ENCODE results near the gene PNMA1. TPM values are rescaled to one million over a fixed set of nuclear protein-coding genes. Genes with fewer than 3 reads are reported as not detected.

The PNMA1 gene
- total and polyA plus RNA-seq, 2 of the 13 experiments (the other 11 are each of a cell fraction or from before 2014, with no cell fraction given), result 7.0 to 8.3 TPM

DNA sequence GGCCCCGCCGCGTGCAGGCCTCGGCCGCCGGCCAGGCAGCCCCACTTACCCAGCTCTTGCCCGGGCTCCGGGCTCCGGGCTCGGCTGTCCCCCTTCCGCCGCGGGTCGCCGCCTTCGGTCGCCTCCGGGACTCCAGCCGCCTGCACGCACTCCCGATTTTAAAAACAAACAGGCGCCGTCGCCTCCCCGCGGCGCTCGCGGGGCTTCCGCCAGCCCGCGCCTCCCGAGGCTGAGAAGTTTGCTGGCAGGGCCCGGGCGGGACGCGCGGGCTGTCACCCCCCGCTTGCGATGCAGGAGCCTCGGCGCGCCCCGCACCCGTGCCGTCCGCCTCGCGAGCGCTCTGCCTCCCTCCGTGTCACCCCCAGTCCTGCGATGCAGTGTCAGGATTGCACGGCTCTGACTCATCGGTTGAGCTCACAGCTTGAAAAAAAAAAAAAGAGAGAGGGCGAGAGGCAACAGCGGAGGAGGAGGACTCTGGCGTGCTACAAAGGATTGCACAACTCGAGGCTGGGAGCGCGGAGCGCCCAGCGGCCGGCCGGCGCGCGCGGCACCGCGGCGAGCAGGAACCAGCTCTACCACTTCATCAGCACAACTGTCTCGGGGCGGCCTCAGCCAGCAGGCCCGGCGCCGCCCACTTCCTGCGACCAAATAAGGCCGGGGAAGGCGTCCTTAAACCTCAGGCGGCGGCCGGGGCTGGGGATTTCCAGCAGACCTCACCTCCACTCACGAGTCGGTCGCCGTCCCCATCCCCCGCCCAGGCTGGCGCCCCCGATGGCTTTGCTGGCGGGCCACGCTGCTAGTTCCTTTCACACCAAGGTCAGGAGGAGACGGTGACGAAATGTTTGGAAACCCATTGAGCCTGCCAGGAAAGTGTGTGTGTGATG is 45.8 kb upstream of the PNMA1 start (continued):
- TF ChIP-seq, protein P1, sequence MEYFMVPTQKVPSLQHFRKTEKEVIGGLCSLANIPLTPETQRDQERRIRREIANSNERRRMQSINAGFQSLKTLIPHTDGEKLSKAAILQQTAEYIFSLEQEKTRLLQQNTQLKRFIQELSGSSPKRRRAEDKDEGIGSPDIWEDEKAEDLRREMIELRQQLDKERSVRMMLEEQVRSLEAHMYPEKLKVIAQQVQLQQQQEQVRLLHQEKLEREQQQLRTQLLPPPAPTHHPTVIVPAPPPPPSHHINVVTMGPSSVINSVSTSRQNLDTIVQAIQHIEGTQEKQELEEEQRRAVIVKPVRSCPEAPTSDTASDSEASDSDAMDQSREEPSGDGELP (IDR thresholded peaks at IDR 0.05; ENCODE audit: borderline replicate concordance, low read depth), result peak; percentile 70; the same call in 1 of the 2 replicates
- TF ChIP-seq, protein P2, sequence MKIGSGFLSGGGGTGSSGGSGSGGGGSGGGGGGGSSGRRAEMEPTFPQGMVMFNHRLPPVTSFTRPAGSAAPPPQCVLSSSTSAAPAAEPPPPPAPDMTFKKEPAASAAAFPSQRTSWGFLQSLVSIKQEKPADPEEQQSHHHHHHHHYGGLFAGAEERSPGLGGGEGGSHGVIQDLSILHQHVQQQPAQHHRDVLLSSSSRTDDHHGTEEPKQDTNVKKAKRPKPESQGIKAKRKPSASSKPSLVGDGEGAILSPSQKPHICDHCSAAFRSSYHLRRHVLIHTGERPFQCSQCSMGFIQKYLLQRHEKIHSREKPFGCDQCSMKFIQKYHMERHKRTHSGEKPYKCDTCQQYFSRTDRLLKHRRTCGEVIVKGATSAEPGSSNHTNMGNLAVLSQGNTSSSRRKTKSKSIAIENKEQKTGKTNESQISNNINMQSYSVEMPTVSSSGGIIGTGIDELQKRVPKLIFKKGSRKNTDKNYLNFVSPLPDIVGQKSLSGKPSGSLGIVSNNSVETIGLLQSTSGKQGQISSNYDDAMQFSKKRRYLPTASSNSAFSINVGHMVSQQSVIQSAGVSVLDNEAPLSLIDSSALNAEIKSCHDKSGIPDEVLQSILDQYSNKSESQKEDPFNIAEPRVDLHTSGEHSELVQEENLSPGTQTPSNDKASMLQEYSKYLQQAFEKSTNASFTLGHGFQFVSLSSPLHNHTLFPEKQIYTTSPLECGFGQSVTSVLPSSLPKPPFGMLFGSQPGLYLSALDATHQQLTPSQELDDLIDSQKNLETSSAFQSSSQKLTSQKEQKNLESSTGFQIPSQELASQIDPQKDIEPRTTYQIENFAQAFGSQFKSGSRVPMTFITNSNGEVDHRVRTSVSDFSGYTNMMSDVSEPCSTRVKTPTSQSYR (CRISPR knock-in tag; IDR thresholded peaks at IDR 0.05; ENCODE audit: borderline replicate concordance), result peak; percentile 85; the same call in 1 of the 2 replicates
- 0 out of 2 replicates have a peak, but pooled peaks have one; percentile 20 for TF ChIP-seq FOXO1 (CRISPR knock-in tag; IDR thresholded peaks at IDR 0.05)
- peak; percentile 21; the same call in 1 of the 2 replicates for TF ChIP-seq ZNF839 (CRISPR knock-in tag; IDR thresholded peaks at IDR 0.05; ENCODE audit: borderline replicate concordance)
- TF ChIP-seq SPEN (CRISPR knock-in tag; IDR thresholded peaks at IDR 0.05; ENCODE audit: low read depth), result peak; percentile 86
- peak; percentile 62; the same call in 1 of the 2 replicates for TF ChIP-seq ZNF598 (CRISPR knock-in tag; IDR thresholded peaks at IDR 0.05; ENCODE audit: borderline replicate concordance)
- TF ChIP-seq, protein P3, sequence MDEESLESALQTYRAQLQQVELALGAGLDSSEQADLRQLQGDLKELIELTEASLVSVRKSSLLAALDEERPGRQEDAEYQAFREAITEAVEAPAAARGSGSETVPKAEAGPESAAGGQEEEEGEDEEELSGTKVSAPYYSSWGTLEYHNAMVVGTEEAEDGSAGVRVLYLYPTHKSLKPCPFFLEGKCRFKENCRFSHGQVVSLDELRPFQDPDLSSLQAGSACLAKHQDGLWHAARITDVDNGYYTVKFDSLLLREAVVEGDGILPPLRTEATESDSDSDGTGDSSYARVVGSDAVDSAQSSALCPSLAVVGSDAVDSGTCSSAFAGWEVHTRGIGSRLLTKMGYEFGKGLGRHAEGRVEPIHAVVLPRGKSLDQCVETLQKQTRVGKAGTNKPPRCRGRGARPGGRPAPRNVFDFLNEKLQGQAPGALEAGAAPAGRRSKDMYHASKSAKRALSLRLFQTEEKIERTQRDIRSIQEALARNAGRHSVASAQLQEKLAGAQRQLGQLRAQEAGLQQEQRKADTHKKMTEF (CRISPR knock-in tag; IDR thresholded peaks at IDR 0.05), result peak; percentile 94
- no peak for TF ChIP-seq FOXP1 (IDR thresholded peaks at IDR 0.05)
- peak; percentile 55; the same call in 1 of the 2 replicates for TF ChIP-seq FOXP1 (CRISPR knock-in tag; IDR thresholded peaks at IDR 0.05)
- TF ChIP-seq ZNF160 (CRISPR knock-in tag; IDR thresholded peaks at IDR 0.05), result peak; percentile 23; the same call in 1 of the 2 replicates
- peak; percentile 70 to 77; a peak in 3 of 4 replicates for TF ChIP-seq POLR2A (IDR thresholded peaks at IDR 0.05; ENCODE audit: insufficient read depth in 1 of 2, low read depth in 2 of 2, low read length in 2 of 2)
- no peak for TF ChIP-seq SETDB1 (CRISPR knock-in tag; IDR thresholded peaks at IDR 0.05; ENCODE audit: borderline replicate concordance)
- peak; percentile 78; the same call in 1 of the 2 replicates for TF ChIP-seq ZNF724P (CRISPR knock-in tag; IDR thresholded peaks at IDR 0.05; ENCODE audit: borderline replicate concordance)
- peak; percentile 44; the same call in 1 of the 2 replicates for TF ChIP-seq ZC3H13 (CRISPR knock-in tag; IDR thresholded peaks at IDR 0.05)
- peak; percentile 86; the same call in 1 of the 2 replicates for TF ChIP-seq REL (CRISPR knock-in tag; conservative IDR thresholded peaks at IDR 0.05)
- TF ChIP-seq ZMYM2 (CRISPR knock-in tag; IDR thresholded peaks at IDR 0.05), result 0 out of 2 replicates have a peak, but pooled peaks have one; percentile 65
- peak; percentile 63 for TF ChIP-seq ELF3 (CRISPR knock-in tag; IDR thresholded peaks at IDR 0.05)
- TF ChIP-seq ZNF333 (CRISPR knock-in tag; IDR thresholded peaks at IDR 0.05; ENCODE audit: borderline replicate concordance), result no peak
- peak; percentile 58; the same call in 1 of the 2 replicates for TF ChIP-seq TGIF2 (CRISPR knock-in tag; IDR thresholded peaks at IDR 0.05)
- TF ChIP-seq ZNF670 (CRISPR knock-in tag; IDR thresholded peaks at IDR 0.05; ENCODE audit: borderline replicate concordance), result peak; percentile 83; the same call in 1 of the 2 replicates
- TF ChIP-seq, protein P4, sequence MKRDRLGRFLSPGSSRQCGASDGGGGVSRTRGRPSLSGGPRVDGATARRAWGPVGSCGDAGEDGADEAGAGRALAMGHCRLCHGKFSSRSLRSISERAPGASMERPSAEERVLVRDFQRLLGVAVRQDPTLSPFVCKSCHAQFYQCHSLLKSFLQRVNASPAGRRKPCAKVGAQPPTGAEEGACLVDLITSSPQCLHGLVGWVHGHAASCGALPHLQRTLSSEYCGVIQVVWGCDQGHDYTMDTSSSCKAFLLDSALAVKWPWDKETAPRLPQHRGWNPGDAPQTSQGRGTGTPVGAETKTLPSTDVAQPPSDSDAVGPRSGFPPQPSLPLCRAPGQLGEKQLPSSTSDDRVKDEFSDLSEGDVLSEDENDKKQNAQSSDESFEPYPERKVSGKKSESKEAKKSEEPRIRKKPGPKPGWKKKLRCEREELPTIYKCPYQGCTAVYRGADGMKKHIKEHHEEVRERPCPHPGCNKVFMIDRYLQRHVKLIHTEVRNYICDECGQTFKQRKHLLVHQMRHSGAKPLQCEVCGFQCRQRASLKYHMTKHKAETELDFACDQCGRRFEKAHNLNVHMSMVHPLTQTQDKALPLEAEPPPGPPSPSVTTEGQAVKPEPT (CRISPR knock-in tag; IDR thresholded peaks at IDR 0.05; ENCODE audit: low read depth), result peak; percentile 71; the same call in 1 of the 2 replicates
- peak; percentile 46; the same call in 1 of the 2 replicates for TF ChIP-seq TOPORS (CRISPR knock-in tag; IDR thresholded peaks at IDR 0.05)
- peak; percentile 87 for TF ChIP-seq SP4 (CRISPR knock-in tag; IDR thresholded peaks at IDR 0.05)

All from HepG2 (cell line).